ENCODE measurements around the gene PAX2.

The PAX2 gene

DNA sequence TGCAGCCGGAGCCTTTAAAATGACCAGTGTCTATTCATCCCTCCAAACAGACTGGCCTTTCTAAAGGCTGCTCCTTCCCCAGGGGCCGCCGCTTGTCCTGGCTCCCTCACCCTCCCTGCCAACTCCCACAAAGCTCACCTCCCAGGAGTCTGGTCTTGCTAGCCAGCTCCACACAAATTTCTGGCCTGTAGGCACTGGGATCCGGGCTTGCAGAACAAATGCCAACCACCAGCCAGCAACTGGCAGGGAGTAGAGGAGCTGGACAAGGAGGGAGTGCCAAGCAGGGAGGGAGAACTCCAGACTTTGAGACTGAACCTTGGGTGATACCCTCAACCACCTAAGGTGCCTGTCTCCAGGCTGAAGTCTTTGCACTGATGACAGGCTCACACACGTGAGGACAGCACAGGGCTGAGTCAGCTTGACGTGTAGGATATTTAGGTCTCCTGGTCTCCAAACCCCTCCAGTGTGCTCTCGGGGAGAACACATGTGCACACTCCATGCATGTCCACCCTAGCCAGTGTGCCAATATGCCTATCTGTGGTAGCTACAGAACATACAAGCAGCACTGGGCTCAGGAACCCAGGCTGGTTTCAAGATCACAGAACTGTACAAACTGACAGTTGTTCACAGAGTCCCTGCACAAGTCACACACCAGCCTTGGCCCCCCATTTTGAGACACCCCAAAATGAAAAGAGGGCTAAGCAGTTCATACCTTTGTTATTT, 6.0 kb downstream of the PAX2 start:
- DNase-seq (ENCODE audit: low read depth in 2 of 2, low spot score in 1 of 2), result no peak

DNA sequence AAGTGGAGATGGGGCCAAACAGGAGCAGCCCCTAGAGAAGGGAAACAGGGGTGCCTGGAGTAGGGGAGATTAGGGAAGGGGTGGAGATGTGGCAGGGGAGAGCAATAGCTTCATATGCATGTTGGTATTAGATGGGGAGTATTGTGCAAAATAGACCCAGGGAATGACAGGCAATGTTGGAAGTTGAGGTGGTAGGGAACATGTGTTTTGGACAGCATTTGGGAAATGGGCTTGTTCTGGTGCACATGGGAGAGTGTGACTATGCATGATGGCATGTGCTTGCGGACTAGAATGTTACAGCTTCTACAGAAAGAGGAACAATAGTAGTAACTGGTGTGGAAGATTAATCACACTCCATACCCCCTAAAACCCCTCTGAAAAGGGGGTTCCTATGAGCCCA, 10.4 kb downstream of the PAX2 start:
- no peak for DNase-seq (ENCODE audit: low read depth in 2 of 2, low spot score in 1 of 2)

DNA sequence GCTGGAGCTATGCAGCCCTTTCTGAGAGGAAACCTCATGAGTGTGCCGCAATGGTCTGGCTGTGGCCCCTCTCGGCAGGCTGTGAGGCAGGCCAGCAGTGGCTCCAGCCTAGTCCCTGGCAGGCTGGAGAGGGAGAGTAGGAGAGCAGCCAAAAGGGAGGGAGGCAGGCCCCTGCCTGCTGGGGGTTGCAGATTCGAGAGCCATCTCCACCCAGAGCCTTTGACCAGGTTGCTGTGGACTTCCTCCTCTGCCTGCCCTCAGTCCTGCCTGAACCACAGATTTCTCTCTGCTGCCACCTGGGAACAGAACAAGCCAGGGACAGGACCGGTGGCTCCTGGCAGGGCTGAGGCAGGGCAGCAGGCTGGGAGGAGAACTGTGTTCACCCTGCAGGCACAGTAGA, 13.9 kb downstream of the PAX2 start:
- DNase-seq (ENCODE audit: low read depth in 2 of 2, low spot score in 1 of 2), result no peak

DNA sequence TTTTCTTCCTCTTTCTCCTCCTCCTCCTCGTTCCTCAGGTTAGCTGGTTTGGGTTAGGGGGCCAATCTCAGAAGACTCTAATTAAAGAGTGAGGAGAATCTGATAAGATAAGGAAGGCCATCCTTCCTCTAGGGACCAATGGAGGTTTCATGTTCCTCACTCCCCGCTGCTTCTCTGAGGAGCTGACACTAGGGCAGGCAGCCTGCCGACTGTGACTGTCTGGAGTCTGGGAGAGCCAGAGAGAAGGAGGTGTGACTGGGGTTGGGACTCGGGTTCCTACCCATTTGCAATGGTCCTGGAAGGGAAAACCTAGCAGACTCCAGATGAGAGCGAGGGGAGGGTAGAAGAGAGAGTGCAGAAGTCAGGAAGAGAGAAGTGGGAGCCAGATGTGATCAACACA, 15.3 kb downstream of the PAX2 start:
- no peak for DNase-seq (ENCODE audit: low read depth in 2 of 2, low spot score in 1 of 2)

DNA sequence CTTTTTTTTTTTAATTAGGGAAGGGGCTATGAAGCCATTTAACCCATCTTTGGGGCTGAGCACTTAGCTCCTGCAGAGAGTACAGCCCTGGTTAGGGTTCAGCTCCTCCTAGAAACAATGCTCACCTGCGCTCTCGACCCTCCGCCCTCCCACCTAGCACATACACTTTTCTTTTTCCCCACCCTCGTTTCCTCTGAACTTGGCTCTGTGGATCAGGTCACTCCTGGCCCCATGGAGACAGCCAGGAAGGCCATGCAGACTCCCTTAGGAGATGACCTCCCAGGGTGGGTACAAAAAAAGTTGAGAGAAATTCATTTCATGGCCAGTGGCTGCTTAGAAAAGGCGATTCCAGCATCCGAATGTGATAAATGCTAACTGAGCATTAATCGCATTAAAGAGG, 15.8 kb downstream of the PAX2 start:
- DNase-seq (ENCODE audit: low read depth in 2 of 2, low spot score in 1 of 2), result no peak

DNA sequence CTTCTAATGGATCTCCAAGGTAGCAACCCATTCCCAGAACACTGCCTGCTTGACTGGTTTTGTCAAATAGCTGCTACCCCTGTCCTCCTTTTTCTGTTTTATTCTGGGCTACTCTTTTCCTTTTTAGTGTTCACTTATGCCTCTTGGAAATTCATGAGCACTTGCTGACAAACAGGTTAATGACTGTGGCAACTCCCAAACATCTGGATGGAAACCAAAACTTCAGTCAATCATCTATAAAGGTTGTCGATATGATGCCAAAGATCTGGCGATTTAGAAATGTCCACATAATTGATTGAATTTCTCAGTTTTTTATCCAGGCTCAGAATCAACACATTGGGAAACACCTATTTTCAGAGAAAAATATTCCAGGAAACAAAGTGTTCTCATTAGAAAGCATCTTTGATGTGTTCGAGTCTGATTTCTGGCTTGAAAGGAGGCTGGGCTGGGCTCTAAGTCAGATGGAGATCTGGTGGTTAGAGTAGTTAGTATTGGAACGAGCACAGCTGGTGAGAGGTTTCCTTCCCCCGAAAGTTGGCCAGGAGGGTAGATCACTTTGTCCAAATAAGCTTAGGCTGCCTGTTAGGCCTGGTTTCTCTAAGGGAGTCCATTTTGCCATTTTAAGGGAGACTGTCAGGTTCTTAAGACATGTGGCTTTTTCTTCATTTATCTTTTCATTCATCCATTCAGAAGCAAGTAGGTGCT, 17.8 kb downstream of the PAX2 start:
- DNase-seq (ENCODE audit: low read depth in 2 of 2, low spot score in 1 of 2), result no peak

DNA sequence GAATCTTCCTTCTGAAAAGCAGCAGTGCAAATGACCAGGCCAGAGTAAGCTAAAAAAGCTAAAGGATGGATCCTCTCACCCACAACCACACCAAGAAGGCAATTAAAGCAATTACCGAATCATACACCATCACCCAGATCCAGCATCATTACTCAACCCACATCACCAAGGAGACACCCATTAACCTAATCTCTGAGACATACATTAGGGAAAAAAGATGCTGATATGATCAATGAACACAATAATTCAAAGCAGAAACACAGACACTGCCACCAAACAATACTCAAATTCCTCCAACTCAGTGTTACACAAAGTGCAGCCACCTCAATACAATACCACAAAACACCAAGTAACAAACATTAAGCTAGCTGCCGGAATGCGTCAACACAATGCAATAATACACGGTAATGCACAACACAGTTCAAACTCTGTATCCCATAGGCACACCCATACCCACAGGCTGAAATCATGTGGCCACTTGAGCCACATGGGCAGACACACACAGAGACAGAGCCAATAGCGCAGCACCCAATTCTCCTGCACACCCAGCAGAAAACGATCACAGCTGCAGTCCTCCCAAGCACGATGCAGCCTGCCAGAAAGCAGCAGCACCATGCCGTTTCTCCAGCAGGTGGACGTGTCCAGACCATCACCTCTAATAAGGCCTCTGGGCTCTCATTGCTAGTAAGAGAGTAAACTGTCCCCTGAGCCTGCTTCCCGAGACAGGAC, 21.5 kb downstream of the PAX2 start:
- DNase-seq (ENCODE audit: low read depth in 2 of 2, low spot score in 1 of 2), result no peak

DNA sequence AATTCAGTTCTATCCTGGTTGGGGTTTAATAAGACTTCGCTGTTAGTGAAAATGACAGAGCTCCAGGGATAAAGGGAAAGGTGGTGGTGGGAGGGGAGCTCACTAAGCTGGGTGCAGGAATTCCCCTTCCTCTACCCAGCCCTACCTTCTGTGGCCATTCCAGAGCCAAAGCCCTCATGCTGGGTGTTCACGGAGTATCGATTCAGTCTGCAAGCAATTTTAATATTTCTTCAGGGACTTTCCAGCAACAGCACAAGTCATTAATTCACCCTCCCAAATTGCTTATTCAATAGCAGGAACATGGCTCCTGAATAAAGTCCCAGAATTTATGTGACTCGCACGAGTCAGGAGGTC, 22.0 kb downstream of the PAX2 start:
- no peak for DNase-seq (ENCODE audit: low read depth in 2 of 2, low spot score in 1 of 2)

DNA sequence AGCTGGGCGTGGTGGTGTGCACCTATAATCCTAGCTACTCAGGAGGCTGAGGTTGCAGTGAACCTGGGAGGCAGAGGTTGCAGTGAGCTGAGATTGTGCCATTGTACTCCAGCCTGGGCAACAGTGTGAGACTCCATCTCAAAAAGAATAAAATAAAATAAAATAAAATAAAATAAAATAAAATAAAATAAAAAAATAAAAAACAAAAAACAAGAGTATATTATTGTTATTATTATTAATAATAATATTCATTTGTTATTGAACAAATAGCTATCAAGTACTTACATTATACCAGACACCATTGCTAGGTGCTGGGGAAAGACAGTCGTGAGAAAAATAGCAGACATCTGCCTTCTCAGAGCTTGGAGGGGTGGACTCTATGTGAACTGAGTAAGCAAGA, 24.1 kb downstream of the PAX2 start:
- no peak for DNase-seq (ENCODE audit: low read depth in 2 of 2, low spot score in 1 of 2)

DNA sequence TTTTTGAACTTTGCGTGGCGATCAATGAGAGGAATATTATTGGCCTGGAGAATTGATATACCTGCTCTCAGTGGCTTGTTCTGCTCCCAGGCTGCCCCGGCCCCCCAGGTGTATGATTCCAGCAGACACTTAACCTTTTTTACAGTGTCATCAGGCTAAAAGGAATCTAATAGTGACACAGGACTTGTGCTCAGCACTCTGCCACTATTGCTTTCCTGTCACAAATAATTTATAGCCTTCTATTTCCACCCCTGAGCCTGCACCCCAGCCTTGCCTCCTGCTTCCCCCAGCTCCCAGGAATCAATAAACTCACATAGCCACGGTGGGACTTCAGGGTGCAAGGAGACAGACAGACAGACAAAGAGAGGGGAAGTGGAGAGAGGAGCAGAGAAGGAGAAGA, 28.3 kb downstream of the PAX2 start:
- no peak for DNase-seq (ENCODE audit: low read depth in 2 of 2, low spot score in 1 of 2)

DNA sequence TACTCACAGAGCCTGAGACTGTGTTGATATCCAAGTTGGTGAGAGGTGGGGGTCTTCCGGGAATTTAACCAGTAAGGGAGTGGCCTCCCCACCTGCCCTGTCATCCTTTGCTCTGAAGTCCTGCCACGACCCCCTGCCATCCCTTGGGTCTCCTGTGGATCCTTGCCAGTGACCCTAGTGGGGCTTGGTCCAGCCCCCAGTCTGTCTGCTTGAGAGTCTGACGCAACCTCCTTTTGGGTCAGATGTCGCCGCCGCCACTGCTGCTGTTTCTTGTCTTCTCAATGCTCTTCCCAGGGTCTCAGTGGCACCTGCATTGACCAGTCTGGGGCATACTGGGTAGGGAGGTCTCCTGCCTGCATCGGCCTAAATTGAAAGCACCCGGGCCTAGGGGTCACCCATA, 28.8 kb downstream of the PAX2 start:
- DNase-seq (ENCODE audit: low read depth in 2 of 2, low spot score in 1 of 2), result no peak

DNA sequence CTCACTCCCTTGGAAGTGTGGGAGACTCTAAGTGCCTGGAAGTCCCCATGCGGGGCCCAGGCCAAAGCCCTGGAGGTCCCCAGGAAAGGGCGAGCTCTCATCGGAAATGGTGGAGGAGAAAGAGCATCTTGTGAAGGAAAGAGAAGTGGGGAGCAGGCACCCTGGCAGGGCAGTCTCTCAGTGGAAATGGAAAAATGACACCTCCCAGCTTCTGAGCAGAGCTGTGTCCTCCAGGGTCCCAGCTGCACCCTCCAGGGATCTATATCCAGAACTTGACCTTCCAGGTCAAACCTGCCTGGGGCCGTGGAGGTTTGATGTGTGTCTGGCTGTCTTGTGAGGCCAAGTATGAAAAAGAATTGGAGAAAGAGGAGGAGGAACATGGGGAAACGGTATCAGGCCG, 29.5 kb downstream of the PAX2 start:
- DNase-seq (ENCODE audit: low read depth in 2 of 2, low spot score in 1 of 2), result no peak

DNA sequence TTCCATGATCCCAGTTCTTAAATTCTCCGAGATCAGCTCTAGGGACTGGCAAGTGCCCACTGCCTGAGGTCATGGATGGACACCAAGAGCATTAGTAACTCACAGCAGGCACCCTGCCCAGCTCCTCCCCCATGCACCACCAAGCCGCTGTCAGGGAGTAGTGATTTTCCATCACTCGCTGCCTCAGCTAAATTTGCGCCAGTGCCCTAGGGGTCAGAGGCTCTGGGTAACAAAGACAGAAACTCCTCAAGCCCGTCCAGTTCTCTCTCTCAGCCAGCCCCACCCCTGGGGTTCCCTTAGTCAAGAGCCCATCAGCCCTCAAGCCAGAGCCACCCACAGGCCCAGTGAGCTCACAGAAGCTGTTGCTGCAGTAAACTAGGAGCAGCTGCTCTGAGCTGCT, 30.0 kb downstream of the PAX2 start:
- no peak for DNase-seq (ENCODE audit: low read depth in 2 of 2, low spot score in 1 of 2)

DNA sequence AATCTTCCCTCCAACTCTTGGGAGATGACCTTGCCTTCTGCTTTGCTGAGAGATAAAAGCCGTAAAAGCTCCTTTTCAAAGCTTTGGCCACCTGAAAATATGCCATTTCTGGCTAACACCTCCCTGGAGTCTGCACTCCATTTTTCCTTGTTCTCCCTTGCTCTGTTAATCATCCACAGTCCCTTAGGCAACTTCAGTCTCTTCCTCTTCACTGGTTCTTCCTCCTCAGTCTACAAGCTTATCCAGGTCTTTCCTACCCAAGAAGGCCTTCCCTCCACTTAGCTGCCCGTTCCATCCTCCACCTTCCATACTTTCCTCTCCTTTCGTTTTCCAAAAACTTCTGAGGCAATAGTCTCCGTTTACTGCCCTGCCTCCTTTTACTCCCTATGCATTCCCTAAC, 30.5 kb downstream of the PAX2 start:
- DNase-seq (ENCODE audit: low read depth in 2 of 2, low spot score in 1 of 2), result no peak

DNA sequence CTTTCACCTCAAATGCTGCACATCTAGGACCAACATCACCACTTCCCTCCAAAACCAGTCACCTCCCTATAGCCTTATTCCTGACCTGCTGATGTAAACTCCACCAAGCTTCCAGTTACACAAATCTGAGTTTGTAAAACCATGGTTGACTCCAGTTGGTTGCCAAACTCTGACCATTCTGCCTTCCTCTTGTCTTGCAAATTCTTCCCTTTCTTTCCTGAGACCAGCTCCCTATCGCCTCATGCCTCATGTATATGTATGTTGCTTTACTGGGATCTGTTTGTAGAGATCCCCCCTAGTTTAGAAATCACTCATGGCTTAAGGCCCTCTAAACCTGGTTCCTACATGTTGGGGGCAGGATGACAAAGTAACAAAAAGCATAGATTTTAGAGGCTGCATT, 31.3 kb downstream of the PAX2 start:
- no peak for DNase-seq (ENCODE audit: low read depth in 2 of 2, low spot score in 1 of 2)

DNA sequence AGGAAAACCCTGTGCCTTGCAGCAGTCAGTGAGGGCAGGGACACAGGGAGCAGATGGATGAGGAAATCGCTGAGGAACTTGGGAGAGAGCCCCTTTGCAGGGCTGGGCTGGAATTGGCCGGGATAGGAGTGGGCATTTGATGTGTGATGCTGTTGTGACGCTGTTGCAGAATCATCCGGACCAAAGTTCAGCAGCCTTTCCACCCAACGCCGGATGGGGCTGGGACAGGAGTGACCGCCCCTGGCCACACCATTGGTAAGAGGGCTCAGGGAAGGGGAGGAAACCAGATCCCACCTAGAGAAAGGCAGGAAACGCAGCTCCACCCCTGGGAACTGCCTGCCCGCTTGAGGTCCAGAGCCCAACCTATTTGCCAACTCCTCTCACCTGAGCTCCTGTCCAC, 33.9 kb downstream of the PAX2 start:
- DNase-seq (ENCODE audit: low read depth in 2 of 2, low spot score in 1 of 2), result no peak

DNA sequence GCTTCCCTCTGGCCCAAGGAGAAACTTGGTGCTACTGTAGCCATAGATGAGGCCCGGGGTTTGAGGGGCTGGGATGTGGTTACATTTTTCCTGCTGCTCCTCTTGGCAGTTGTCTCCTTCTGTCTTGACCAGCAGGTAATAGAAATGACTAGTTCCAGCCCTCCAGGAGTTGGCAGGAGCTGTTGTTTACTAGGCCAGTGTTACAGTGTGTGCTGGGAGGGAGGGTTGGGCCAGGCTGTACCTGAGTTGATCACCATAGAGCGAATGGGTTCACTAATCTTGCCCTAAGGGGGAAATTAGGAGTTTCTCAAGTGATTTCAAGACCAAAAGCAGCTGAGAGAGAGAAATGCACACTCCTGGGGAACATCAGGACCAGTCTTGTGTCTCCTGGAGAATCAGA, 34.9 kb downstream of the PAX2 start:
- DNase-seq (ENCODE audit: low read depth in 2 of 2, low spot score in 1 of 2), result no peak

DNA sequence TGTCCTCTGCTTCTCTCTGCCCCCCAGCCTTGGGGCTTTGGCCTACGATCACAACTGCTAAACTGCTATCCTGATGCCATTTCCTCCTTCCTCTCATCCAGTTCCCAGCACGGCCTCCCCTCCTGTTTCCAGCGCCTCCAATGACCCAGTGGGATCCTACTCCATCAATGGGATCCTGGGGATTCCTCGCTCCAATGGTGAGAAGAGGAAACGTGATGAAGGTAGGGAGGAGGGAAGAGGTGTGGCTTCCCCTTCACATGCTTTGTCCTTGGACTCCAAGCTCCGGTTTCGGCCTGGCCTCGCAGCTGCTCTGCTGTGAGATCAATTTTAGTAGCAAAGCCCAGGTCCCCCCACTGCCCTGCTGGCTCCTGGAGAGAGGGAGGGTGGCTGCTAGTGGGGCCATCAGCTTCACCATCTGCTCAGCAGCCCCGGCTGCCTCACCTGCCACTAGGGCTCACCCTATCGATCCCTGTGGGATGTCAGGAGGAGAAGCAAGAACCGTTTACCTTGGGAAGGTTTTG, 35.8 kb downstream of the PAX2 start:
- no peak for DNase-seq (ENCODE audit: low read depth in 2 of 2, low spot score in 1 of 2)

DNA sequence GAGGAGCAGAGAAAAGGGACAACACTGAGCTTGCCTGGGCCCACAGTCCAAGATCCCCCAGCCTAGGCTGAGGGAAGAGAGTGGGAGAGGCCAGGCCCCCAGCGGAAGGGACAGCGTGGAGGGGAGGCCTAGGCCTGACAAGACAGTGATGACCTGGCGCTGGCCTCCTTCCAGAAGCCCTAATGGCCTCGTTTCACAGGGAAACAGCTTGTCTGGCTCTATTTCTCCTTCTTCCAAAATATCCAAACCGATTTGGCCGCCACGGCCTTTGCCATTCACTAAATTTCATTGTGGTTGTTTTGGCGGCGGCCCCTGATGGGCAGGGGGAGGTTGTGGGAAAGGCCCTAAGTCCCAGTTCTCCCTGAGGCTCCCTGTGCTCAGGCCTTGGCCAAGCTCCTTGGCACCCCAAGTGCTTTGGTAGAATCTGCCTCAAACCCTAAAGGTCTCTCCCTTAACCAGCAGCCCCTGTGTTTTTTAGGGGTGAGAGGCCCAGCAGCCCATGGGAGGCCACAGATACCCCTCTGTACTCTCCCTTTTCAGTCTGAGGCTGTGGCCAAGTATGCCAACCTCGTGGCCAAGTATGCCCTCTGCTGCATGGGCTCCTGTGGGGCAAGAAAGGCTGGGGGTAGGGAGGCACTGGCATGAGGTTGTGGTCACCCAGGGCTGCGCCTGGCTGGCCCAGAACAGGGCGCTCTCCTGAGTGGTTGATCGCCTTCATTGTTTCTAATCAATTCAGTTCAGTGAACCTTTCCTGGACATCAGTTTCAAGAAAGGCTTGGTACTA, 37.3 kb downstream of the PAX2 start:
- DNase-seq (ENCODE audit: low read depth in 2 of 2, low spot score in 1 of 2), result no peak

DNA sequence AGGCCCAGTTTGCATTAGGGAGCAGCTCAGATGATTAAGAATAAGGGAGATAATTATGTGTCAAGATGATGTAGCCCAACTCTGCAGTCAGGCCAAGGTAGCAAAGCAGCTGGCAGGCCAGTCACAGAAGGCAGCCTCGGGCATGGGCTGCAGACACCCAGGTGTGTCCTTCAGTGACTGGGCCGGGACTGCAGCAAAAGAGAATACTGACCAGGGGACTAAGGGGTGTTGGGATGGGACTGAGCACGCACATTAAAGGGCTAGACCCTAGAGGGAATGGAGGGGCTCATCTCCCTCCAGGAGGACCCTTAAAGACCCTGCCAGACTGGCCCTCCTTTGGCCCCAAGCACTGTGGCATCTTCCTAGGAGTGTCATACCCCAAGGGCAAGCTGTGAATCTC, 38.7 kb downstream of the PAX2 start:
- DNase-seq (ENCODE audit: low read depth in 2 of 2, low spot score in 1 of 2), result no peak

DNA sequence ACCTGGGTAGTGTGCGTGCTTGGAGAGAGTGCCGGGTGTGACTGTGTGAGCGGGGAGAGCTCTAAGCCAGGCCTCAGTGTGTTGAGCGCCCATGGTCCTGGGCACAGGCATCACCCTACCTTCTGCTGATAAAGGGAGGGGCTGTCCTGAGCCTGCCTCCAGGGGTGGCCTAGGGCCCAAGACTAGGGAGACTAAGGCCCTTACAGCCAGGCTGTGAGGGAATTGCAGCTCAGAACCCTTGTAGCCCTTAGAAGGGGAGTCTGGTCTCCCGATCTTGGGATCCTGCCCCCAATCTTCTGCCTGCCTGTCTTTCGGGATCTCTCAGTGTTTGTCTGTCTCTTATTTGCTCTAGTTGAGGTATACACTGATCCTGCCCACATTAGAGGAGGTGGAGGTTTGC, 41.2 kb downstream of the PAX2 start:
- no peak for DNase-seq (ENCODE audit: low read depth in 2 of 2, low spot score in 1 of 2)
